NCI-H1105 (cell line): Measurements from ENCODE around the gene SBF1.

ENCODE experiments used
- DNase-seq: peaks from one replicate; lab custom pipeline; 2025; lab: John Stamatoyannopoulos, UW

SBF1 gene

GRCh38 chr22:50483977-50484853 is 9.4 kb upstream of the SBF1 start:
- DNase-seq = no peak

GRCh38 chr22:50483556-50483955 is 8.7 kb upstream of the SBF1 start:
- no peak for DNase-seq

- DNase-seq = no peak
Observed at GRCh38 chr22:50483106-50483505, 8.3 kb upstream of the SBF1 start.

- DNase-seq = peak; percentile 20
Observed at GRCh38 chr22:50482107-50483074, 7.6 kb upstream of the SBF1 start.

GRCh38 chr22:50481440-50482106 is 6.7 kb upstream of the SBF1 start, which contains the start of gene ADM2:
Gene ADM2, plus strand, starts transcription at chr22:50481543. Its CDS starts 305 bp downstream, at chr22:50481848.
- DNase-seq = no peak

GRCh38 chr22:50481045-50481439 is 6.2 kb upstream of the SBF1 start:
- no peak for DNase-seq

GRCh38 chr22:50479721-50480120 is 4.9 kb upstream of the SBF1 start:
- DNase-seq = no peak

GRCh38 chr22:50477923-50478322 is 3.1 kb upstream of the SBF1 start:
- DNase-seq = no peak

- DNase-seq = no peak
Observed at GRCh38 chr22:50476868-50477267, 2.0 kb upstream of the SBF1 start.

- no peak for DNase-seq
Observed at GRCh38 chr22:50475652-50476002, 792 bp upstream of the SBF1 start.

GRCh38 chr22:50473855-50474671 is 772 bp downstream of the SBF1 start:
- DNase-seq = no peak

- no peak for DNase-seq
Observed at GRCh38 chr22:50473088-50473487, 1.7 kb downstream of the SBF1 start.

- DNase-seq = no peak
Observed at GRCh38 chr22:50471962-50472361, 2.9 kb downstream of the SBF1 start.

- no peak for DNase-seq
Observed at GRCh38 chr22:50471197-50471847, 3.5 kb downstream of the SBF1 start.

- no peak for DNase-seq
Observed at GRCh38 chr22:50470491-50470890, 4.3 kb downstream of the SBF1 start.

- DNase-seq = no peak
Observed at GRCh38 chr22:50469377-50470305, 5.2 kb downstream of the SBF1 start.

GRCh38 chr22:50468626-50469025 is 6.2 kb downstream of the SBF1 start:
- no peak for DNase-seq

GRCh38 chr22:50467773-50468440 is 6.9 kb downstream of the SBF1 start:
- DNase-seq = no peak

- DNase-seq = no peak
Observed at GRCh38 chr22:50467341-50467740, 7.5 kb downstream of the SBF1 start.
